HUDEP-2 (cell line): ENCODE measurements around the gene ARMCX6.
"Not testable (repeated sequence)": the region's sequence is repeated elsewhere in the genome, so short reads cannot be mapped to it uniquely, and the experiment has no call there.

Source experiments
- DNase-seq, 76 experiments: peaks; one replicate each; lab custom pipeline; 2025; ENCODE audit not compliant: unreplicated experiment in 76 of 76; lab: John Stamatoyannopoulos, UW

Gene ARMCX6

DNA sequence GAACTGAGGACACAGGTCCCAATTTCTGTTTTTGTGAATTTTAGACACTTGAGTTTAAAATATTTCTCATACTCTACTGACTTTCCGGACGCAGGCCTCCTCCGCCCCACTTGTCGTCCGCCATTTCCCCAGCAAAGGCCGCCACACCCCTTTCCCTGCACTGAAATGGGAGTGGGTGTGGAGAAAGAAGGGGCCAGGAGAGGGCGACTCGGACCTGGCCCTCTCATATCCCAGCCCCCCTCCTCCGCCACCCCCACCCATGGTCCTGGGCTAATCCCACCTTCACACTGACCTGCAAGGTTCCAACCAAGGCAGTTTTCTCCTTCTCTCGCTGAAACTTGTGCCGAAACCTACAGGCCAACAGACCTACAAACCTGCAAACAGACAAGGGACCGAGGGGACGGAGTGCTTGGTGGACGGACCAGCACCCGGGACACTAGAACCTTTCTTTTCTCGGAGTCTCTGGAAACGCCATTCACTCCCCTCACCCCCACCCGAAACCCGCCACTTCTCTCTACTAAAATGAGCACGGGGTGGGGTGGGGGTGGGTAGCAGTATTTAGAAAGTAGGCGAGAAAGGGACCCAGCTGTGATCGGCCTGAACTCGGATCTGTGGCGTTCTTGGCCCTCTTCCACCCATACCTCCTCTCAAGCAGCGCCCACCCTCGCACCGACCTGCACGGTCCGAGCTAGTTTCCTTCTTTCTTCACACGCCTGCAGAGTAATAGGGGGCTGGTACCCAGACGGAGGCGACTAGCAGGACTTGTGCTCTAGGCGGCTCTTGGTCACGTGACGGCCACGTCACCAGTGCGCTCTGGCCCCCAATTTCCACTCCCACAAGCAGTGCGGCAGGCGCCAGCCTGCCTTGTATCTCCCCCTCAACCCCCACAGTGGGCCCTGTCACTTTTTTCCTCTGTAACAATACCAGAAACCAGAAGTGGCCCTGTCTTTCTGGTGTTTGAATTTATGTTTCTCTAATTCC is at the start of gene ARMCX6:
Gene ARMCX6, minus strand, starts transcription at position 790 of the 981 bp plus-strand sequence. CDS start 1,380 bp downstream, outside the sequence.
- DNase-seq: peak in 73 of 76 experiments; percentile 0 to 69 (median 31)

DNA sequence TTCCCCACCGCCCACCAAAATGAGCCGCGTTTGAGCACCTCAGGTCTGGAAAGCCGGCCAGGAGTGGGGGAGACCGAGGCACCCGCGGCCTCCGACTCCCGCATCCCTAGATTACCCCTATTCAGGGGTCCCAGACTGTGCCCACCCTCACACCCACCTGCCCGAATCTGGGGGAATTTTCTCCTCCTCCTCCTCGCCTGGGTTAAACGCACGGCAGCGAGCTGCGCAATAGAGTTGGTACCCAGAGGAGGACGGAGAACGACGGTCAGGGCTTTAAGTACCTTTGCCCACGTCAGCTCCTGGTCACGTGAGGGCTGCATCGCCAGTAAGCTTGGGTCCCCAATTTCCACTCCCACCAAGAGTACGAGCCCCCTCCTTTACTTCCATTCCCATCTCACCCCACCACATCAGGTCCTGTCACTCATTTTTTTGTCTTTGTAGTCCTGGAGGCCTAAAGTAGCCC is 41.8 kb upstream of the ARMCX6 start, which contains the start of gene ARMCX2:
Gene ARMCX2, minus strand, starts transcription at position 250 of the 463 bp plus-strand sequence. CDS start 2,262 bp downstream, outside the sequence.
- DNase-seq: no peak

DNA sequence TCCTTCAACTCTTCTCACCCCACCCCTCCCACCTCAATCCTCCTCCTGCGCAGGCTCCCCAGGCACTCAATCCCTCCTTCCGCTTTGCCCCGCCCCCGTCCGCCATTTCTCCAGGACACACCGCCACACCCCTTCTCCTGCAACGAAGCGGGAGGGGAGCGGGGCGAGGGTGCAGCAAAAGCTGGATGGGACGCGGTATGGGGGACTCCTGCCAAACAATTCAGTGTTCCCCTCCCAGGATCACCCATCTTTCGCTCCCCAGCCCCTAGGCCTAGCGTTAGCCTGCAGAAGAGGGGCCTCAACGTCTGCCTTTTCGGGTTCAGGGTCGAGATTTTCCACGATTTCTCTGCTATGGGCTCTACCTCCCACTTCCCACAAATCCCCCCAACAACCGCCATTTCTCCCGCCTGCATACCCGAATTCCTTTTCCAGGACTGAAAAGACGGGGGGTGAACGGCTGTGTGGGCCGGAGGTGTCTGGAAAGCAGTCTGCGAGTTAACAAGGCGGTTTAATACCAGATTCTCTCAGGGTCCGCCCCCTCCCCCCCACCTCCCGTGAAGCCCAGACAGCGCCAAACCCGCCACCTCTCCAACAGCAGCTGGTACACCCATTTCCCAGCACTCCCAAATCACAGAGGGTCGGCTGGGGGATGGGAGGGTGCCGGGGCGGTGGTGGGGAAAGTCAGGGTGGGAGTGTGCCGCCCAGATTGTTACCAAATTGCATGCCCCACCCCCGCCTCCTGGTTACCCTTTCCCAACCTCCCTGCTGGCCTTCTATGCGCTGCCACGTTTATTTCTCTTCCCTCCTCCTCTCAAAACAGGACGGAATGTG is 41.1 kb upstream of the ARMCX6 start:
- DNase-seq: no peak

DNA sequence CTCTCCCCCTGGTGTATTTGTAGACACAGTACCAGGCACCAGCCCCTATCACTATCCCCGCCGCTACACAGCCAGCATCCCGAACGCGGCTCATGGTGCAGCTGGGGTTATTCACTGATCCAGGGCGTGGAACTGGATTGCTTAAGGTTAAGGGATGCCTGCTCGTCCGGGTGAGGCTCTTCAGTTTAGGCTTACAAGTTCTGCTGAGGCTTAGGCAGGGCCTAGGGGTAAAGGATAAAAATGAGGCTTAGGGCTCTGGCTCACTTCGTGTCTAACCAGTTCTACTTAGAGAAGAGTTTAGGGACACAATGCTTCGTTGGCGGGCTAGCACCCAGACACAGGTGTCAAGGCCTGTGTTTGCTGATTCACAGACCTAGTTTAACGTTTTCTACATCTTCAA is 39.7 kb upstream of the ARMCX6 start:
- no peak for DNase-seq

DNA sequence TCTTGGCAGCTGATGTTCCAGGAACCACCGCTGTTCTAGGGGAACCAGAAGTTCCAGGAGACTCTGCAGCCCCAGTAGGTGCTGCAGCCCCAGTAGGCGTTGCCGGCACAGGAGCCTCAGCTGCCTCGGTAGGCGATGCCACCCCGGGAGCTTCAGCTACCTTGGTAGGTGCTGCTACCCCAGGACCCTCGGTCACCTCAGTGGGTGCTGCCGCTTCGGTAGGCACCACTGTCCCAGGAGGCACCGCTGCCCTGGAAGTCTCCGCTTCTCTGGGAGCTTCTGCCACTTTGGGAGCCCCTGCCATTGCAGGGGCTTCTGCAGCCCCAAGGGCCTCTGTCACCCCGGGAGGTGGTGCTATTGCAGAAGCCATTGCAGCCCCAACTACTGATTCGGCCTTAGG is 39.0 kb upstream of the ARMCX6 start:
- no peak for DNase-seq

DNA sequence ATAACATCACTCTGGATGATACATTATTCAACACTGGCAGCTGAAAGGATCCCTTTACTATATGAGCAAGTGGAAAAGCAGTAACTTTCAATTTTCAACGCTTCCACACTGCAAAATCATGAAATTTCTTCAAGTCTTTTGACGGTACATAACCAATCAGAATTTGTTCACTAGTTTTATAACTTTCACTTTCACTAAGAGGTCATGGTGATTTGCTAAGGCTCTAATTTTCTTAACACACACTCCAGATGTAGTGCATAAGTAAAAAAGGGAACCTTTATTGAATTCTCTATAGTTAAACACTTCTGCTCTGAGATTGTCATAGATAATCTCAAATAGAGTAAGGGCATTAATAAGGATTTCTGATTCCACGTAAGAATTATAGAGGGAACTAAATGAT is 37.7 kb upstream of the ARMCX6 start:
- DNase-seq: no peak

DNA sequence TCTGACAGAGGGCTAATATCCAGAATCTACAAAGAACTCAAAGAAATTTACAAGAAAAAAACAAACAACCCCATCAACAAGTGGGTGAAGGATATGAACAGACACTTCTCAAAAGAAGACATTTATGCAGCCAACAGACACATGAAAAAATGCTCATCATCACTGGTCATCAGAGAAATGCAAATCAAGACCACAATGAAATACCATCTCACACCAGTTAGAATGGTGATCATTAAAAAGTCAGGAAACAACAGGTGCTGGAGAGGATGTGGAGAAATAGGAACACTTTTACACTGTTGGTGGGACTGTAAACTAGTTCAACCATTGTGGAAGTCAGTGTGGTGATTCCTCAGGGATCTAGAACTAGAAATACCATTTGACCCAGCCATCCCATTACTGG is 29.9 kb upstream of the ARMCX6 start:
- not testable (repeated sequence) for DNase-seq

DNA sequence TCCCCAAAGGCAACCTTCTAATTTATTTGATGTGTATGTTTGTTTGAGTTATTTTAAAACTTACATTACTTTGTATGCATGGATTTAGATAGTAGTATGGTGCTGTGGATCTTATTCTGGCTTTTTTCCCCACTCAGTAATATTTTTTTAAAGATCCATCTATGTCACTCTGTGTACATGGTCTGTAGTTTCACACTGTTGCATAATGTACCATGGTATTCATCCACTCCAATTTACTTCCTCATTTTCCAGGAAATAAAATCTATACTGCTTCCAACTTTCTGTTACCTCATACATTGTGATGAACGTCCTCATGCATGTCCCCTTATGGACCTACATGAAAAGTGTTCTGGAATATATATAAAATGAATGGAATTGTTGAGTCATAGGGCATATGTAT is 24.3 kb upstream of the ARMCX6 start:
- DNase-seq: no peak

DNA sequence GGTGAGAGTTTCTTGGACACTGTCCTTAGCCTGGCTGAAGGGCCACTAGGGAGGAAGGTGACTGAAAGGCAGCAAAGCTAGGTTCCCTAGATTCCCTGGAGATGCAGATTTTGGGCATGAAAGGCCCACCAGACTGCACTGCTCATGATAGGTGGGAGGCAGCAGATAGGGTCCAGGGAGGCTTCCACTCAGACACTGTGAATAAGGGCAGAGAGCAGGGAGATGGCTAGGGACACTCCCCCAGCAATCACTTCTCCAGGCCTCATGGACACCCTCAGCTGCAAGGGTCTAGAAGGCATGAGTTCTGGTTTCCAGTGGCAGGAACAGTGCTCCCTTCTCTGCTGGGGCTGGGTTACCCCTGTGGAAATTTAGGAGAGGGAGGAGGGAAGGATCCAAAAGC is 21.8 kb upstream of the ARMCX6 start:
- DNase-seq: no peak

DNA sequence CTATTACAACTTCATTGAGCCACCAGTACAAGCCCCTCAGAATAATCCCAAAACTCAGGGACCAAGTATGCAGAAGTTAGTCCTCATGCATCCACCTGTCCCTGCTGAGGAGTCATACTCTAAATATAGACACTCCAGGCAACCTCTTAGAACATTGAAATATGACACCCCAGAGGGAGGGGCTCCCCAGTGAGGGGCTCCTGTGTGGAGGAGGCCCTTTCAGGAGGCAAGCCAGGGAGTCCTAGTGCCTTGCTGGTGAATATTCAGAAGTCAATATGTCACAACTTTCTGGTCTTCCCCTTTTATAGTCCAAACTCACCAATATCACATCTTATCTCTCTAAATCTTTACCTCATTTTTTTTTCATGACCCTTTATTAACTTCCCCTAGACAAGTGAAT is 1.6 kb upstream of the ARMCX6 start:
- no peak for DNase-seq

DNA sequence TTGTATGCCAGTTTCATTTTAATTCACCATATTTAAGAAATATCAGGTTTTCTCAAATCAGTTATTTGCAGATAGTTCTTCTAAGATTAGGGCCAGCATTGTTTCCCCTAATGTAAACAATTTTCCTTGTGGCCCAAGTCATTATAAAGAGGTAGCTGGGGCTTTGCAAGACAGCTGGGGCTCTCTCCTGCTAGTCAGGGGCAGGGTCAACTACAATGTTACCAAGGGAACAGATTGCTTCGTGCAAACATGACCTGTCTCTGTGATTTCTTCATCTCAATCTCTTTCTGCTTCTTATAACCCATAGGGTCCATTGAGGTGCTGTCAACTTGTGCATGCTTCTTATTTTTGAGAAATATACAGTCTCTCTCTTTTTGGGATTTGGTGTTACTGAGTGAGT is 12.1 kb downstream of the ARMCX6 start:
- DNase-seq: no peak

DNA sequence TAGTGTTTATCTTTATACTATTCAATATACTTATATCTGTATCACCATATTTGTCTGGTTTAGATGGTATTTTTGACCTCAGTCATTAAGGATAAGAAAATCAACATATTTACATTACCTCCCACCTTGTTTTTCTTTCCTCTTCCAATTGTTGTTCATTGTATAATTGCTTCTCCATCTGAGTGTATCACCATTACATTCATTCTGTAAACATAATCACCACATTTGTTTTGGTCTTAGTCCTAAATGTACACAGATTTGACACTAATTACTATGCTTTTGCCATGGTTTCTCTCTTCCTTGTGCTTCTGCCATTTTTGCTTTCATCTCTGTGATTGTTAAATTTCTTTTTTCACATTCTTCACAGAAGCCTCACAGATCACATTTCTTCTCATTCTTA is 12.7 kb downstream of the ARMCX6 start:
- no peak for DNase-seq

DNA sequence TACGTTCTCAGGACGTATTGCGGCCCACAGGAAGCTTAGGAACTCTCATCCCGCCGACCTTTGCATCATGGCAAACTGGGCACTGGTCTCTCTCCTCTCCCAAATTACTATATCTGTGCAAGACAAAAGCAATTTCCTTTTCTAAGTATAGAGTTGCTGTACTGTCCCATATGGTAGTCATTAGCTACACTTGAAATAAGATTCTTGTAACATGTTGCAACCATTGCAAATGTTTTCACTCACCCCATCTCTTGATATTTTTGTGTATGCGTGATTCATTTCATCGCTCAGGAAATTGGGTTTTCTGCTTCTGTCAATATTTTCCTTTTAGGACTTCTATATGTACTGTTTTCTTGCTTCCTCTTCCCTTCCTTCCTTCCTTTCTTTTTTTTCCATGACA is 15.7 kb downstream of the ARMCX6 start:
- no peak for DNase-seq

DNA sequence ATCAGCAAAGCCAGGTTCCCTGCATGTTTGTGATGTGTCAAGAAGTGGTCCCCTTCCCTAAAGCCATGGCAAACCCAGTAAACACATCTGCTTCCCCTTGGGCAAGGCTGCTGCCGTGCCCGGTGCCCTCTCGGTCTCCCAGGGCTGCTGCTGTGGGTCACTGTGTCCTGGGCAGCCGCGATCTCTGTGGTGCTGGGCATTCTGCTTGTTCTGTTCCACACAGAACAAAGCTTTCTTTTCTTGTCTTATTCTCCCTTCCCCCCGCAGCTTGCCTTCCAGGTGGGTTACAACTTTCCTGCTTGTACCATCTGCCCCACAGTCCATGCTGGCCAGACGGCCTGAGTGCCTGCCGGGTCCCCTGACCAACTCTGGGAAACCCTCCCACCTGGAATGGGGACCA is 18.2 kb downstream of the ARMCX6 start:
- DNase-seq: not testable (repeated sequence)

DNA sequence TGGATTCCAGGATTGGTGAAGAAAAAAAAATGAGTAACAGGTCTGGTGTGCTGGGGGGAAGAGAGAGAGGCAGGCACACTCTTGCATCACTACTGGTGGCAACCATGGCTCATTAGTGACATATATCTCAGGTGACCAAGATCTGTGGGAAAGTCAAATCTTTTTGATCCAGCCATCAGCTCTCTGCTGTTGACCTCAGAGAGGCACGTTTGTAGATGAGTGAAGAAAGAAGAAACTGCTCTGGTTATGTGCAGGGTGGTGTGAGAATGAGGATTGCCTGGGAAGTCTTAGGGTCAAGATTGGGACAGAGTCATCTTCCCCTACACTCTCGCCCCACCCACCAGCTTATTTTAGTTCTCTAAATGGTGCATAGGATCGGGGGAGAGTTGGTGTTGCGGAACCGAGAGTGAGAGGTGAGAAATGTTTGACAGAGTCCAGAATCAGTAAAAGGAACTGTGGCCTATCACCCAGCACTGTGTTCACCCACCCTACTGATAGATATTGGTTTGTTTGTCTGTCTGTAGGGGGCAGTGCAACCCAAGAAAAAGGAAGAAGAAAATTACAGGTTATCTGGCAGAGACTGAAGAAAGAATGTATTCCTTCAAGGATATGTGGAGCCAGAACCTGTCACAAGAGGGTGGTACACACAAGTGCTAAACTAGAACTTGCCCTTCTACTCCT is 21.9 kb downstream of the ARMCX6 start:
- DNase-seq: peak in 45 of 76 experiments; percentile 0 to 59 (median 18)
